GM12875 (cell line): Measurements from ENCODE around the gene CCNYL1.
"Not testable (repeated sequence)": the region's sequence is repeated elsewhere in the genome, so short reads cannot be mapped to it uniquely, and the experiment has no call there.

ENCODE experiments used
- H3K4me3 ChIP-seq: one replicate; pipeline ENCODE4 v1.5.1; 2011; ENCODE audit warnings: low read depth, low read length, control low read depth
- CTCF ChIP-seq: IDR thresholded peaks from 2 replicates; pipeline ENCODE4 v1.5.1; 2011; ENCODE audit warnings: low read depth, mild to moderate bottlenecking, control low read depth, inconsistent platforms, low read length, moderate library complexity, borderline replicate concordance; ENCODE audit not compliant: insufficient read depth

The CCNYL1 gene

GRCh38 chr2:207750345-207750744 lies 38.9 kb downstream of the CCNYL1 start:
- TF ChIP-seq CTCF, result no peak
- no peak overlapping the region for H3K4me3 ChIP-seq

DNA sequence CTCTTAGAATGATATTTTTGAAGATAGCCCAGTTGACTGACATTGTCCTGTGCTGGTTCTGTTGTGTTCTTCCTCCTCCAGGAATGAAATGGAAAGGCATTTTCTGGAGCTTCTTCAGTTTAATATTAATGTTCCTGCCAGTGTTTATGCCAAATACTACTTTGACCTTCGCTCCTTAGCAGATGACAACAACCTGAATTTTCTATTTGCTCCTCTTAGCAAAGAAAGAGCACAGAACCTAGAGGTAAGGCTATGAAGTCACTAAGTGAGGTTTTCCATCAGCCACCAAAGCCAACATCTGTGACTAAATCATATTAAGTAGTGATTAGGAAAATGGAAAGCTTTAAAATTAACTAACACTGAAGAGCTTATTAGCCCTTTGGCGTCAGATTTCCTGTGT lies 39.4 kb downstream of the CCNYL1 start:
- no peak overlapping the region for H3K4me3 ChIP-seq
- TF ChIP-seq CTCF, result no peak

DNA sequence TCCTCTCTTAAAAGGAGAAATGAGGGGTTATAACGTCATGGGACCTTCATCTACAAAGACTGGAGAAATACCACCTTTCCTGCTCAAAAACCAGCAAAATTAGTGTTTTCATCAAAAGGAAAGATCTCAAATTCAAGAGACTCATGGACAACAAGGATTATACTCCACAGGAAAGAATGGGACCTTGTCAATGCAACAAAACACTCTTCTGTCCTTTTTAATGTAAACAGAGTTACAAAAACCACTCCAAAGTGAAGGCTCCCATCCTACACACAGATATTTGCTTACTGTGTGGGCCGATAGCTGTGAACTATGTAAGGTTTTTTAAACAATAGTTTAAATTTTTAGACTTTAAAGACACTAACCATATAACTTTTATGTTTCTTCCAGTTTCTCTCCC lies 42.2 kb downstream of the CCNYL1 start:
- H3K4me3 ChIP-seq, result not testable (repeated sequence)

DNA sequence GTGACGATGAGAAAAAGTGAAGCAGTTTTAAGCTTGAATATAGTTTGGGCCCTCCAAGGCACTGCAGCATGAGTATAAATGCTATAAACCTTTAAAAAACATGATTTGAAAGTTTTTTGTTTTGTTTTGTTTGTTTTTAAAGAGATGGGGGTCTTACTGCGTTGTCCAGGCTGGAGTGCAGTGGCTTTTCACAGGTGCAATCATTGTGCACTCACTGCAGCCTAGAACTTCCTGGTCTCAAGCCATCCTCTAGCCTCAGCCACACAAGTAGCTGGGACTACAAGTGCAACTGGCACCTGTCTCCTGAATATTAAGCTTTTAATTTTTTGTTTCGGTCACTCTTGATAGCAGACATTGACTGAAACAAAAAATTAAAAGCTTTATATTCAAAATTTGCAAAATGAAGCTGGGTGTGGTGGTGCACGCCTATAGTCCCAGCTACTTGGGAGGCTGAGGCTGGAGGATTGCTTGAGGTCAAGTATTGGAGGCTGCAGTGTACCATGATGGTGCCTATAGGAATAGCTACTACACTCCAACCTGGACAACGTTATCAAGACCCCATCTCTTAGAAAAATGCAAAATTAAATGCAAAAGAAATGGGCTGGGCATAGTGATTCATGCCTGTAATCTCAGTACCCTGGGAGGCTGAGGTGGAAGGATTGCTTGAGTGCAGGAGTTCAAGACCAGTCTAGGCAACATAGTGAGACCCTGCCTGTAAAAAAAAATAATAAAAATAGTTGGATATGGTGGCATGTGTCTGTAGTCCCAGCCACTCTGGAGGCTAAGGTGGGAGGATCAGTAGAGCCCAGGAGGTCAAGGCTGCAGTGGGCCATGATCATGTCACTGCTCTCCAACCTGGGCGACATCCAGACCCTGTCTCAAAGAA lies 43.3 kb downstream of the CCNYL1 start:
- TF ChIP-seq CTCF, result no peak
- H3K4me3 ChIP-seq, result no peak overlapping the region

DNA sequence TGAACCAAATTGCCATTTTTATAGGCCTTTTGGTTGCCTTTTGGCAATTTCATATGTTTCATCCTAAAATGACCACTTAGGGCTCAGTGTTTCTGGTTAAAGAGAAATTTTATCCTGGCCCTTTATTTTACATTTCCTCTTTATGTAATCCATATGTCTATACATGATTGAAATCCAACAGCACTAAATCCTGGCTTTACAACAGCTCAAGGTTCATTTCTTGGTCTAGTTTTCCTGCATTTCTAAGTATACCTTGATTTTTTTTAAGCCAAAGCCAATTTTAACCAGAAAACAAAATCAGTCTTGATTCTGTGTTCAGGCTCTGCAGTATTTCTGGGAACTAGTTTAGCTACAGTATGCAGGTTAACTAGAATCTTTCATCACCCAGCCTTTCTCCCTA lies 46.6 kb downstream of the CCNYL1 start:
- H3K4me3 ChIP-seq, result no peak overlapping the region
- no peak for TF ChIP-seq CTCF

GRCh38 chr2:207759890-207760289 lies 48.5 kb downstream of the CCNYL1 start:
- H3K4me3 ChIP-seq, result no peak overlapping the region
- TF ChIP-seq CTCF, result no peak

DNA sequence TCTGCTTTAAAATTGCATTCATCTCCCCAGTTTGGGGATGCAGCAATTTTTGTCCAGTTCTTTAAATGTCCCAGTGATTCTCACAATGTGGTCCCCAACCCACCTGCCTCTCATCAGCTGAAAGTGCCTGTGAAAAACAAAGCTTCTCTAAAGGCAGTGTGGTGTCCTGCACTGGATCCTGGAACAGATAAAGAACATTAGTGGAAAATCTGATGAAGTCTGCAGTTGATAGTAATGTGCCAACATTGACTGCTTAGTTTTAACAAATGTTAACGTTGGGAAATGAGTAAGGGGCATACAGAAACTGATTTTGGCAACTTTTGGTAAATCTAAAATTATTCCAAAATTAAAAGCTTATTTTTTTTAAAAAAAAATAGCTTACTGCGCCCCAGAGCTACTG lies 49.0 kb downstream of the CCNYL1 start:
- H3K4me3 ChIP-seq, result no peak overlapping the region
- TF ChIP-seq CTCF, result no peak

DNA sequence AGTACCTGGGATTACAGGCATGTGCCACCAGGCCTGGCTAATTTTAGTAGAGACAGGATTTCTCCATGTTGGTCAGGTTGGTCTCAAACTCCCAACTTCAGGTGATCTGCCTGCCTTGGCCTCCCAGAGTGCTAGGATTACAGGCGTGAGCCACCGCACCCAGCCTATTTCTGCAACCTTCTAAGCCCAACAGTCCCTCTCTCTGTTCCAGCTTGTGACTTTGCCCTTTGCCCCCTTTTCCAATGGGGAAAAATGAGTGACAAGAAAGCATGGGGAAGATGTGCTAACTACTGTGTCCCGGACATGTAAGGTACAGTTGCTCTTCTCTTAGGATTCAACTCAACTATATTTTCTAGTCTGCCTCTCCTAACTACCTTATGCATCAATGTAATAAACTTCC lies 50.0 kb downstream of the CCNYL1 start:
- H3K4me3 ChIP-seq, result not testable (repeated sequence)
